Astrocyte (in vitro differentiated cells and primary cell): ENCODE measurements around the gene SH3BP5. TPM values are rescaled to one million over a fixed set of nuclear protein-coding genes. Genes with fewer than 3 reads are reported as not detected.

Source experiments
- DNase-seq: peaks from one replicate; pipeline ENCODE4 v3.0.0-alpha.2; 2010; ENCODE audit warnings: low read depth
- FAIRE-seq: peaks from 2 replicates; lab custom pipeline; 2011; peaks lifted over from hg19 to GRCh38; lab: Jason Lieb, UNC
- H2AFZ ChIP-seq: 2 replicates; pipeline ENCODE4 v1.6.0; 2012; ENCODE audit warnings: low read depth, low read length, inconsistent platforms
- H3K27ac ChIP-seq: 2 replicates; pipeline ENCODE4 v1.5.1; 2011; ENCODE audit warnings: low read depth, low read length, inconsistent platforms
- H3K27me3 ChIP-seq: 2 replicates; pipeline ENCODE4 v1.6.0; 2011; ENCODE audit warnings: low read length, inconsistent platforms; ENCODE audit not compliant: insufficient read depth
- H3K36me3 ChIP-seq: 2 replicates; pipeline ENCODE4 v1.5.1; 2011; ENCODE audit warnings: low read length, inconsistent platforms; ENCODE audit not compliant: insufficient read depth
- H3K4me1 ChIP-seq: 2 replicates; pipeline ENCODE4 v1.5.1; 2011; ENCODE audit warnings: low read length, inconsistent platforms; ENCODE audit not compliant: insufficient read depth
- H3K4me2 ChIP-seq: 2 replicates; pipeline ENCODE4 v1.6.0; 2012; ENCODE audit warnings: low read length, inconsistent platforms
- H3K4me3 ChIP-seq: 2 replicates; pipeline ENCODE4 v1.5.1; 2011; ENCODE audit warnings: low read depth, mild to moderate bottlenecking, low read length, inconsistent platforms; ENCODE audit not compliant: insufficient read depth
- H3K79me2 ChIP-seq: 2 replicates; pipeline ENCODE4 v1.6.0; 2012; ENCODE audit warnings: mild to moderate bottlenecking, low read length, inconsistent platforms; ENCODE audit not compliant: insufficient read depth
- H3K9ac ChIP-seq: 2 replicates; pipeline ENCODE4 v1.6.0; 2012; ENCODE audit warnings: mild to moderate bottlenecking, low read length, inconsistent platforms
- H3K9me3 ChIP-seq: 2 replicates; pipeline ENCODE4 v1.5.1; 2012; ENCODE audit warnings: low read depth, mild to moderate bottlenecking, low read length, inconsistent platforms; ENCODE audit not compliant: insufficient read depth
- H4K20me1 ChIP-seq: 2 replicates; pipeline ENCODE4 v1.6.0; 2012; ENCODE audit warnings: low read length, inconsistent platforms; ENCODE audit not compliant: insufficient read depth
- H3K27ac Mint-ChIP-seq: one replicate; pipeline ENCODE4 v1.8.0; 2021; ENCODE audit warnings: mild to moderate bottlenecking, mixed read lengths; ENCODE audit not compliant: unreplicated experiment
- H3K27me3 Mint-ChIP-seq: one replicate; pipeline ENCODE4 v1.8.0; 2021; ENCODE audit warnings: low read depth, mixed read lengths; ENCODE audit not compliant: unreplicated experiment
- H3K36me3 Mint-ChIP-seq: one replicate; pipeline ENCODE4 v1.8.0; 2021; ENCODE audit warnings: low read depth, mixed read lengths; ENCODE audit not compliant: unreplicated experiment
- H3K4me1 Mint-ChIP-seq: one replicate; pipeline ENCODE4 v1.8.0; 2021; ENCODE audit warnings: low read depth, mixed read lengths; ENCODE audit not compliant: unreplicated experiment
- H3K4me3 Mint-ChIP-seq: one replicate; pipeline ENCODE4 v1.8.0; 2021; ENCODE audit warnings: mild to moderate bottlenecking, moderate library complexity, mixed read lengths; ENCODE audit not compliant: unreplicated experiment
- H3K9me3 Mint-ChIP-seq: one replicate; pipeline ENCODE4 v1.8.0; 2021; ENCODE audit warnings: mild to moderate bottlenecking, mixed read lengths; ENCODE audit not compliant: unreplicated experiment
- CTCF ChIP-seq: IDR thresholded peaks from 2 replicates; pipeline ENCODE4 v1.5.1; 2011; ENCODE audit warnings: low read depth, mild to moderate bottlenecking, inconsistent platforms, low read length, moderate library complexity; ENCODE audit not compliant: insufficient read depth
- EZH2 ChIP-seq: IDR thresholded peaks from 2 replicates; pipeline ENCODE4 v1.6.1; 2012; ENCODE audit warnings: mild to moderate bottlenecking, low read length, inconsistent platforms; ENCODE audit not compliant: insufficient read depth
- total RNA-seq: library from RNA; stranded (reverse); gene quantifications from 2 replicates; pipeline ENCODE4 v1.2.1, GENCODE V29; 2021

The SH3BP5 gene
- total RNA-seq, 1 donor from 2014 or later: 25.2 TPM

GRCh38 chr3:15298504-15298903 lies 33.9 kb downstream of the SH3BP5 start:
- FAIRE-seq (no peak), DNase-seq (no peak)
- H4K20me1 ChIP-seq: peaks cover 26% of the 10 kb centered on the region
- peaks cover 24% of the 10 kb centered on the region for H3K4me1 ChIP-seq
- H3K9me3 ChIP-seq: no peaks in the 10 kb centered on the region
- H3K27ac ChIP-seq: no peak overlapping the region
- H3K27me3 Mint-ChIP-seq: no peaks in the 10 kb centered on the region
- peaks cover 5% of the 10 kb centered on the region for H3K4me1 Mint-ChIP-seq
- H3K79me2 ChIP-seq: peaks cover 27% of the 10 kb centered on the region
- TF ChIP-seq EZH2 (no peak), CTCF (no peak)
- H3K36me3 Mint-ChIP-seq: peaks cover 42% of the 10 kb centered on the region
- H3K27me3 ChIP-seq: no peaks in the 10 kb centered on the region
- no peak overlapping the region for H3K27ac Mint-ChIP-seq
- H2AFZ ChIP-seq: no peak overlapping the region
- H3K4me2 ChIP-seq: no peak overlapping the region
- peaks cover 3% of the 10 kb centered on the region for H3K36me3 ChIP-seq
- no peak overlapping the region for H3K4me3 Mint-ChIP-seq
- H3K9ac ChIP-seq: no peak overlapping the region
- H3K4me3 ChIP-seq: no peak overlapping the region
- no peaks in the 10 kb centered on the region for H3K9me3 Mint-ChIP-seq

- TF ChIP-seq CTCF: no peak
- no peak for TF ChIP-seq EZH2
- Histone ChIP-seq H3K27me3 (no peaks in the 10 kb centered on the region), H3K36me3 (peaks cover 3% of the 10 kb centered on the region), H4K20me1 (peaks cover 26% of the 10 kb centered on the region), H3K4me3 (no peak overlapping the region), H3K79me2 (peaks cover 26% of the 10 kb centered on the region), H3K4me1 (peaks cover 28% of the 10 kb centered on the region), H3K9me3 (no peaks in the 10 kb centered on the region), H3K27ac (no peak overlapping the region), H3K4me2 (no peak overlapping the region), H3K9ac (no peak overlapping the region), H2AFZ (no peak overlapping the region)
- FAIRE-seq: no peak
- no peak overlapping the region for H3K4me3 Mint-ChIP-seq
- no peak for DNase-seq
- no peaks in the 10 kb centered on the region for H3K9me3 Mint-ChIP-seq
- H3K27ac Mint-ChIP-seq: no peak overlapping the region
- peaks cover 39% of the 10 kb centered on the region for H3K36me3 Mint-ChIP-seq
- H3K27me3 Mint-ChIP-seq: no peaks in the 10 kb centered on the region
- peaks cover 5% of the 10 kb centered on the region for H3K4me1 Mint-ChIP-seq
Observed at GRCh38 chr3:15297608-15298350, 34.6 kb downstream of the SH3BP5 start.

GRCh38 chr3:15295506-15295905 lies 36.9 kb downstream of the SH3BP5 start:
- H3K27ac ChIP-seq: peak overlapping the region; percentile 67
- peaks cover 34% of the 10 kb centered on the region for H3K4me1 ChIP-seq
- Mint-ChIP-seq H3K27ac (no peak overlapping the region), H3K27me3 (no peaks in the 10 kb centered on the region), H3K4me3 (no peak overlapping the region), H3K36me3 (peaks cover 27% of the 10 kb centered on the region), H3K9me3 (no peaks in the 10 kb centered on the region), H3K4me1 (peaks cover 12% of the 10 kb centered on the region)
- H3K4me3 ChIP-seq: no peak overlapping the region
- H3K9me3 ChIP-seq: no peaks in the 10 kb centered on the region
- FAIRE-seq: no peak
- peaks cover 36% of the 10 kb centered on the region for H3K79me2 ChIP-seq
- H2AFZ ChIP-seq: no peak overlapping the region
- no peaks in the 10 kb centered on the region for H3K27me3 ChIP-seq
- DNase-seq: peak; percentile 95
- H4K20me1 ChIP-seq: peaks cover 43% of the 10 kb centered on the region
- no peak for TF ChIP-seq EZH2
- no peak for TF ChIP-seq CTCF
- peak overlapping the region; percentile 58 for H3K4me2 ChIP-seq
- H3K36me3 ChIP-seq: no peaks in the 10 kb centered on the region
- H3K9ac ChIP-seq: peak overlapping the region; percentile 34
